ENCODE results near the gene GRID1. TPM values are rescaled to one million over a fixed set of nuclear protein-coding genes. Genes with fewer than 3 reads are reported as not detected.

The GRID1 gene
- total RNA-seq, 1 experiment from 2014 or later: 5.6 TPM

- H3K27ac ChIP-seq (ENCODE audit: low read depth, low read length): no peak overlapping the region
- no TSS peak for BruUV-seq (replicated peaks)
- no peaks in the 10 kb centered on the region for H3K9me2 ChIP-seq (ENCODE audit: insufficient read depth)
- H2AFZ ChIP-seq (ENCODE audit: low read depth, low read length, poor library complexity, severe bottlenecking): no peak overlapping the region
- ChIA-PET CTCF (no interaction called here), POLR2A (no interaction called here), RAD21 (ENCODE audit: low non-redundant PET in 1 of 2, low total read pairs in 2 of 2, uncharacterized antibody in 2 of 2, unreplicated experiment in 2 of 2) (no interaction called here)
- no peak overlapping the region for H3K9ac ChIP-seq (ENCODE audit: low read length)
- H3K36me3 ChIP-seq (ENCODE audit: control insufficient read depth in 1 of 2, insufficient read depth in 2 of 2, low read length in 2 of 2): no peaks in the 10 kb centered on the region
- no peaks in the 10 kb centered on the region for H3K9me3 ChIP-seq (ENCODE audit: control insufficient read depth in 1 of 2, insufficient read depth in 1 of 2, low read depth in 1 of 2, low read length in 2 of 2)
- H3K4me2 ChIP-seq (ENCODE audit: low read length): 0 out of 2 replicates have a peak overlapping the region, but pooled peaks have one; percentile 1
- ATAC-seq: no peak
- no peaks in the 10 kb centered on the region for H3K79me2 ChIP-seq (ENCODE audit: insufficient read depth, low read length)
- no peaks in the 10 kb centered on the region for H3K27me3 ChIP-seq (ENCODE audit: insufficient read depth, low read length)
- no peak for DNase-seq (ENCODE audit: low read depth, low spot score)
- intact Hi-C loops (cut with micrococcal nuclease): no loop called here
- TF ChIP-seq JUND (IDR thresholded peaks at IDR 0.05) (no peak), CBX3 (IDR thresholded peaks at IDR 0.05; ENCODE audit: low read depth) (no peak), ZBTB33 (IDR thresholded peaks at IDR 0.05; ENCODE audit: extremely low read depth, insufficient replicate concordance, low read length) (no peak), YY1 (IDR thresholded peaks at IDR 0.05; ENCODE audit: extremely low read depth, insufficient replicate concordance, low read depth, low read length) (no peak), CTCF (IDR thresholded peaks at IDR 0.05 in 2 of 3, conservative IDR thresholded peaks at IDR 0.05 in 1 of 3; ENCODE audit: borderline replicate concordance in 1 of 3, insufficient read depth in 1 of 3, low read depth in 2 of 3, low read length in 2 of 3) (no peak), POLR2A (IDR thresholded peaks at IDR 0.05; ENCODE audit: borderline replicate concordance, extremely low read depth, insufficient read depth, insufficient read length) (no peak), ATF3 (IDR thresholded peaks at IDR 0.05) (no peak), FOSL1 (IDR thresholded peaks at IDR 0.05; ENCODE audit: low read depth) (no peak), EZH2 (IDR thresholded peaks at IDR 0.05) (no peak), RAD21 (IDR thresholded peaks at IDR 0.05; ENCODE audit: low read depth) (no peak), POLR2AphosphoS5 (IDR thresholded peaks at IDR 0.05; ENCODE audit: low read depth, low read length) (no peak), MAX (IDR thresholded peaks at IDR 0.05) (no peak), SRF (IDR thresholded peaks at IDR 0.05; ENCODE audit: low read depth) (no peak), ZFX (IDR thresholded peaks at IDR 0.05) (no peak)
- no peak overlapping the region for H3K4me3 ChIP-seq (replicated peaks in 1 of 2; ENCODE audit: low read depth in 1 of 2, low read length in 2 of 2)
- H3K4me1 ChIP-seq (ENCODE audit: control insufficient read depth in 1 of 2, insufficient read depth in 2 of 2, low read length in 2 of 2): peaks cover 0 to 20% of the 10 kb centered on the region in 2 experiments; a peak in 2 of 4 replicates
- H4K20me1 ChIP-seq (ENCODE audit: insufficient read depth): no peaks in the 10 kb centered on the region
Measured at GRCh38 chr10:86224354-86225102, 142.1 kb downstream of the GRID1 start.

Data from HCT116 (cell line).